Karpas-422 (cell line): ENCODE results near the gene PTPRN. TPM values are rescaled to one million over a fixed set of nuclear protein-coding genes. Genes with fewer than 3 reads are reported as not detected.

ENCODE experiments used
- DNase-seq: peaks from one replicate; pipeline ENCODE4 v3.0.0-alpha.2; 2015
- H2AFZ ChIP-seq: fragments of 200-600 bp; sonication (generic); 2 replicates; pipeline ENCODE4 v1.6.1; 2014; ENCODE audit warnings: antibody characterized with exemption, low read length, mixed read lengths
- H3K27ac ChIP-seq: fragments of 200-600 bp; sonication (generic); 2 replicates; pipeline ENCODE4 v1.5.1; 2014; ENCODE audit warnings: mild to moderate bottlenecking, low read length, moderate library complexity
- H3K27me3 ChIP-seq: fragments of 200-600 bp; sonication (generic); 2 replicates; pipeline ENCODE4 v1.6.1; 2014; ENCODE audit warnings: low read length, mixed read lengths
- H3K36me3 ChIP-seq: fragments of 200-600 bp; sonication (generic); 2 replicates; pipeline ENCODE4 v1.6.1; 2014; ENCODE audit warnings: low read length, mixed read lengths; ENCODE audit not compliant: insufficient read depth
- H3K4me1 ChIP-seq: fragments of 200-600 bp; sonication (generic); 2 replicates; pipeline ENCODE4 v1.6.1; 2014; ENCODE audit warnings: mild to moderate bottlenecking, low read length, mixed read lengths
- H3K4me2 ChIP-seq: fragments of 200-600 bp; sonication (generic); 2 replicates; pipeline ENCODE4 v1.6.1; 2014; ENCODE audit warnings: low read length, low read depth, mild to moderate bottlenecking; ENCODE audit not compliant: poor library complexity, severe bottlenecking
- H3K4me3 ChIP-seq: fragments of 200-600 bp; sonication (generic); 2 replicates; pipeline ENCODE4 v1.5.1; 2014; ENCODE audit warnings: mild to moderate bottlenecking, antibody characterized with exemption, low read length, mixed read lengths
- H3K79me2 ChIP-seq: fragments of 200-600 bp; sonication (generic); 2 replicates; pipeline ENCODE4 v1.6.1; 2014; ENCODE audit warnings: mild to moderate bottlenecking, low read length, mixed read lengths
- H3K9ac ChIP-seq: fragments of 200-600 bp; sonication (generic); 2 replicates; pipeline ENCODE4 v1.6.0; 2014; ENCODE audit warnings: low read length
- H3K9me2 ChIP-seq: fragments of 200-600 bp; sonication (generic), shearing (Covaris generic); replicated peaks from 2 replicates; pipeline ENCODE4 v1.6.0; 2014; ENCODE audit warnings: mild to moderate bottlenecking, low read length, moderate library complexity; ENCODE audit not compliant: insufficient read depth
- H3K9me3 ChIP-seq: fragments of 300-700, 200-600 bp; sonication (generic); 2 replicates; pipeline ENCODE4 v1.6.1; 2014; ENCODE audit warnings: low read length, mixed read lengths
- H4K20me1 ChIP-seq: fragments of 200-600 bp; sonication (generic); 2 replicates; pipeline ENCODE4 v1.6.1; 2014; ENCODE audit warnings: mild to moderate bottlenecking, antibody characterized with exemption, low read length, low read depth; ENCODE audit not compliant: insufficient read depth
- total RNA-seq: library from RNA; depleted of rRNA; stranded (reverse); fragments of >200 nt; shearing (Covaris generic); gene quantifications from 2 replicates; pipeline ENCODE4 v1.2.3, GENCODE V29; 2014; ENCODE audit warnings: low replicate concordance

Gene PTPRN
- total RNA-seq, 1 experiment from 2014 or later = not detected

- no peak overlapping the region for H3K9ac ChIP-seq
- H3K4me1 ChIP-seq = no peaks in the 10 kb centered on the region
- H3K4me2 ChIP-seq = no peak overlapping the region
- no peak overlapping the region for H3K27ac ChIP-seq
- H3K79me2 ChIP-seq = no peaks in the 10 kb centered on the region
- no peaks in the 10 kb centered on the region for H3K27me3 ChIP-seq
- no peaks in the 10 kb centered on the region for H4K20me1 ChIP-seq
- no peaks in the 10 kb centered on the region for H3K9me3 ChIP-seq
- H3K9me2 ChIP-seq = no peaks in the 10 kb centered on the region
- H2AFZ ChIP-seq = no peak overlapping the region
- DNase-seq = no peak
- no peaks in the 10 kb centered on the region for H3K36me3 ChIP-seq
- no peak overlapping the region for H3K4me3 ChIP-seq
Observed at GRCh38 chr2:219344751-219345430, 35.7 kb upstream of the PTPRN start.

- Histone ChIP-seq H3K9me3 (no peaks in the 10 kb centered on the region), H3K9me2 (no peaks in the 10 kb centered on the region), H3K36me3 (no peaks in the 10 kb centered on the region), H3K9ac (no peak overlapping the region), H2AFZ (no peak overlapping the region), H3K4me2 (no peak overlapping the region), H3K4me1 (0 out of 2 replicates have a peak, but pooled peaks cover 3% of the 10 kb centered on the region), H3K27me3 (no peaks in the 10 kb centered on the region), H3K4me3 (no peak overlapping the region), H3K27ac (no peak overlapping the region), H4K20me1 (no peaks in the 10 kb centered on the region), H3K79me2 (no peaks in the 10 kb centered on the region)
- no peak for DNase-seq
Observed at GRCh38 chr2:219335373-219335786, 26.2 kb upstream of the PTPRN start.

GRCh38 chr2:219334076-219334475 is 24.9 kb upstream of the PTPRN start:
- H3K4me2 ChIP-seq = no peak overlapping the region
- H3K27ac ChIP-seq = no peak overlapping the region
- no peak for DNase-seq
- no peaks in the 10 kb centered on the region for H3K9me2 ChIP-seq
- H2AFZ ChIP-seq = no peak overlapping the region
- no peaks in the 10 kb centered on the region for H3K79me2 ChIP-seq
- no peaks in the 10 kb centered on the region for H4K20me1 ChIP-seq
- H3K36me3 ChIP-seq = no peaks in the 10 kb centered on the region
- no peak overlapping the region for H3K9ac ChIP-seq
- H3K4me1 ChIP-seq = 0 out of 2 replicates have a peak, but pooled peaks cover 3% of the 10 kb centered on the region
- H3K9me3 ChIP-seq = no peaks in the 10 kb centered on the region
- no peak overlapping the region for H3K4me3 ChIP-seq
- H3K27me3 ChIP-seq = no peaks in the 10 kb centered on the region

GRCh38 chr2:219332542-219332941 is 23.3 kb upstream of the PTPRN start, which contains the start of gene RESP18:
Gene RESP18 (minus strand): TSS chr2:219332744.
- H3K36me3 ChIP-seq = no peaks in the 10 kb centered on the region
- no peak for DNase-seq
- 0 out of 2 replicates have a peak, but pooled peaks cover 3% of the 10 kb centered on the region for H3K4me1 ChIP-seq
- no peak within 1 kb of the TSS for H3K27ac ChIP-seq
- H3K9me2 ChIP-seq = no peaks in the 10 kb centered on the region
- no peak within 1 kb of the TSS for H3K4me2 ChIP-seq
- H3K79me2 ChIP-seq = no peaks in the 10 kb centered on the region
- H3K27me3 ChIP-seq = no peaks in the 10 kb centered on the region
- no peak within 1 kb of the TSS for H3K9ac ChIP-seq
- no peak within 1 kb of the TSS for H3K4me3 ChIP-seq
- H3K9me3 ChIP-seq = no peaks in the 10 kb centered on the region
- no peak within 1 kb of the TSS for H2AFZ ChIP-seq
- no peaks in the 10 kb centered on the region for H4K20me1 ChIP-seq

GRCh38 chr2:219331560-219332213 is 22.5 kb upstream of the PTPRN start:
- H3K9me3 ChIP-seq = no peaks in the 10 kb centered on the region
- no peak for DNase-seq
- H3K27ac ChIP-seq = no peak overlapping the region
- no peak overlapping the region for H3K4me2 ChIP-seq
- H3K9me2 ChIP-seq = no peaks in the 10 kb centered on the region
- H3K4me1 ChIP-seq = 0 out of 2 replicates have a peak, but pooled peaks cover 3% of the 10 kb centered on the region
- H3K9ac ChIP-seq = no peak overlapping the region
- H2AFZ ChIP-seq = no peak overlapping the region
- H3K27me3 ChIP-seq = no peaks in the 10 kb centered on the region
- H4K20me1 ChIP-seq = no peaks in the 10 kb centered on the region
- H3K36me3 ChIP-seq = no peaks in the 10 kb centered on the region
- no peak overlapping the region for H3K4me3 ChIP-seq
- H3K79me2 ChIP-seq = no peaks in the 10 kb centered on the region

GRCh38 chr2:219327719-219328118 is 18.5 kb upstream of the PTPRN start:
- no peak overlapping the region for H3K4me3 ChIP-seq
- no peaks in the 10 kb centered on the region for H3K4me1 ChIP-seq
- H3K27me3 ChIP-seq = no peaks in the 10 kb centered on the region
- H3K36me3 ChIP-seq = no peaks in the 10 kb centered on the region
- no peak overlapping the region for H3K9ac ChIP-seq
- no peak overlapping the region for H2AFZ ChIP-seq
- no peaks in the 10 kb centered on the region for H4K20me1 ChIP-seq
- no peak overlapping the region for H3K4me2 ChIP-seq
- no peaks in the 10 kb centered on the region for H3K79me2 ChIP-seq
- H3K9me3 ChIP-seq = no peaks in the 10 kb centered on the region
- no peak for DNase-seq
- H3K9me2 ChIP-seq = no peaks in the 10 kb centered on the region
- H3K27ac ChIP-seq = no peak overlapping the region

- no peaks in the 10 kb centered on the region for H3K4me1 ChIP-seq
- no peak overlapping the region for H2AFZ ChIP-seq
- no peak overlapping the region for H3K4me3 ChIP-seq
- no peaks in the 10 kb centered on the region for H3K27me3 ChIP-seq
- H3K9me3 ChIP-seq = no peaks in the 10 kb centered on the region
- H4K20me1 ChIP-seq = no peaks in the 10 kb centered on the region
- H3K9me2 ChIP-seq = no peaks in the 10 kb centered on the region
- H3K27ac ChIP-seq = no peak overlapping the region
- DNase-seq = no peak
- H3K9ac ChIP-seq = no peak overlapping the region
- no peaks in the 10 kb centered on the region for H3K36me3 ChIP-seq
- no peak overlapping the region for H3K4me2 ChIP-seq
- H3K79me2 ChIP-seq = no peaks in the 10 kb centered on the region
Observed at GRCh38 chr2:219325657-219326315, 16.6 kb upstream of the PTPRN start.

- Histone ChIP-seq H3K36me3 (no peaks in the 10 kb centered on the region), H3K79me2 (no peaks in the 10 kb centered on the region)
Observed at GRCh38 chr2:219325136-219325535, 15.9 kb upstream of the PTPRN start.

More at GRCh38 chr2:219325136-219325535, 15.9 kb upstream of the PTPRN start:
- H3K9ac ChIP-seq = no peak overlapping the region
- H3K9me2 ChIP-seq = no peaks in the 10 kb centered on the region
- no peaks in the 10 kb centered on the region for H4K20me1 ChIP-seq
- H3K4me3 ChIP-seq = no peak overlapping the region
- no peaks in the 10 kb centered on the region for H3K27me3 ChIP-seq
- H3K4me2 ChIP-seq = no peak overlapping the region
- H3K27ac ChIP-seq = no peak overlapping the region
- H3K4me1 ChIP-seq = no peaks in the 10 kb centered on the region
- no peak for DNase-seq
- H3K9me3 ChIP-seq = no peaks in the 10 kb centered on the region
- H2AFZ ChIP-seq = no peak overlapping the region
